Right renal pelvis (tissue), 4 donors: ENCODE measurements around the gene TESPA1. TPM values are rescaled to one million over a fixed set of nuclear protein-coding genes. Genes with fewer than 3 reads are reported as not detected.

Source experiments
- DNase-seq, 4 donors: peaks; one replicate each; pipeline ENCODE4 v3.0.0-alpha.2; 2013; ENCODE audit warnings: low read depth in 4 of 4, low spot score in 3 of 4, missing footprints in 1 of 4
- polyA plus RNA-seq, 4 donors: library from polyadenylated mRNA; unstranded; fragments of 120-200 nt; gene quantifications; one replicate each; pipeline ENCODE4 v1.2.1, GENCODE V29; 2013; ENCODE audit not compliant: insufficient read length in 4 of 4

TESPA1 gene, protein sequence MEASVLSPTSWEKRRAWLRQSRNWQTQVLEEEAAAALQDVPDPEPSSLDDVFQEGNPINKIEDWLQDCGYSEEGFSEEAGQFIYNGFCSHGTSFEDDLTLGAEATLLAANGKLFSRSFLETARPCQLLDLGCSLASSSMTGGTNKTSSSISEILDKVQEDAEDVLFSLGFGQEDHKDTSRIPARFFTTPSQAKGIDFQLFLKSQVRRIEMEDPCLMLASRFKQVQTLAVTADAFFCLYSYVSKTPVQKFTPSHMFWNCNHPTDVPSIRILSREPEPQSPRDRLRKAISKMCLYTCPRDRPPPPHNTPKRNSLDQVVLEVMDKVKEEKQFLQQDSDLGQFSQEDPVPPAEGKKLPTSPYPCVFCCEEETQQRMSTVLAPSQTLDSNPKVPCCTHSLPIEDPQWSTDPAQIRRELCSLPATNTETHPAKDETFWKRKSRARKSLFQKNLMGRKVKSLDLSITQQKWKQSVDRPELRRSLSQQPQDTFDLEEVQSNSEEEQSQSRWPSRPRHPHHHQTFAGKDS
- 1 to 10 TPM in 1 of 4 donors, under 1 TPM in 3; 0.18 to 1.1 (median 0.30) TPM for polyA plus RNA-seq

DNA sequence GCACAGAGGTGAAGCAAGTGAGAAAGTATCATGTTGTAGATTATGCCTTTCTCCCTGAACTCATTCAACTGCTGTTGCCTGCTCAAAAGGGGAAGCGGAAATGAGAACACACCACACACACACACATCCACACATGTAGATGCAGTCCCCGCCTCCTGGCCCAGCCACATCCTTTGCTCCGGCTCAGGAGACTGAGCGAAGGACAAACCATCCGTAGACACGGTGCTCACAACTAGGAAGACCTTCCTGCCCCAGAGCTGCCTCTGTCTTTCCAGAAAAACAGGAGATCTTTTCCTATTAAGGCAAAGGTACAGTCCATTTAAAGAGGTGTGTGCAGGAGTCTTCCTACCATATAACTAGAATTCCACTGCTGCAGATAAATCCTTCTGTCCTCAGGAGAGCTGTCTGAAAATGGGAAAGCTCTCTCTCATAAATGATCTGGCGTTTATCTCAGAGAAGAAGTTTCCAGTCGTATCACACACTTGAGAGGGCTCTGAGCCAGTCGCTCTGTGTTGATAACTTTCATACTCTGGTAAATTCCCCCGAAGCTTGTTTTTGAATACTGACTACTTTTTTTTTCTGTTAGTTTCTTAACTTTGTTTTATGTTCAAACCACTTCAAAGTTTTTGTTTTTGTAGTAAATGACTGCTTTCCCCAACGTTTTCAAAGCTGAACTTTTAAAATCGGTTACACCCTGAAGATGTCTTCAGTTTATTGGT, at the start of gene TESPA1:
Gene TESPA1 (minus strand): TSS at position 105 of the 719 bp plus-strand sequence. CDS start 10,200 bp downstream, outside the sequence.
- no peak for DNase-seq

DNA sequence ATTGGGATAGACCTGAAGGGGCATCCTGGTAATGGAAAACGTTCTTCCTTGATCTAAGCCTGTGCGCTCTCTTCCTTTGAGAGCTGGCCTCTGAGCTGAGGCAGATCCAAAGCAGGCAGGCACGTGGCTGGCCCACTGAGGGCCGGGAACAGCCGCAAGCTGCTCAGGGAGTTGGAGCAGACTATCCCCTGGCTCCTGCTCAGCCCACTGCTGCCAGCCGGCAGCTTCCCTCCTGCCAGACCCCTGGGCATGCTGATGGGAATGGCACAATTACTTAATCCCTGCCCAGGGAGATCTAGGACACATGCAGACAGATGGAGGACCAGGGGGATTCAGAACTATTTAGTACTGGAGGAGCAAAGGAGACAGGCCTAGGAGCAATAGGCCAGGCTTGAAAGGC, 49.7 kb upstream of the TESPA1 start:
- DNase-seq = no peak

DNA sequence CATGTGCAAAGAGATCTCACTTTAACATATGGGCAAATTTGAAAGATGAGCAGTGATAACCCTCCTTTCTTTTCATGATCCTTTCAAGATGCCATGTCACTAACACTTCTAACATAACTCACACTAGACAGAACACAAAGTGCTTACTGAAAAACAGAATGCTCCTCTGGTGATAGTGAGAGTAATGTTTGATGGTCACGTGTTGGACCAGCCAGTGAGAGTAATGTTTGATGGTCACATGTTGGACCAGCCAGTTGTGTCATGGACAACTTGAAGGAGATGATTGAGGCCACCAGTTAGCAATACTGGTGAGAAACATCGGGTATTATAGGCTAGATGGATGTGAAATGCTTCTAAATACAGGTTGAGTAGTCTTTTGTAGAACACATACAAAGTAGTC, 40.9 kb upstream of the TESPA1 start:
- DNase-seq = no peak

DNA sequence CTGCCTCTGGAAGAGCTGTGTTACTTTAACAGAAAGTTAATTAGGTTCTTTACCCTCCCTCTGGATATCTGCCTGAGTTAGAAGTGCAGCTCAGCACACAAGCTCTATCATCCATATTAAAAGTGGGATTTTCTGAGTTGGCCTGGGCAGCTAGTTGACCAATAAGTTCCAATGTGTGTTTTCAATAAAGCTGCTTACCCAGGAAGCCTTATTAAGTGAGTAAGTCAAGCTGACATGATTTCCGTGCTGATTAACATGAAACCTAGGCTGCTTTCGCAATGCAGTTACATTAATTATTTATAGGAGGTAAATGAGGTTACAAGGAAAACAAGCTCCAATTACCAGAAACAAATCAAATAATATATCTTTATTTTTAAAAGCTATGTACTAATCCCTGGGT, 40.0 kb upstream of the TESPA1 start:
- DNase-seq = no peak

DNA sequence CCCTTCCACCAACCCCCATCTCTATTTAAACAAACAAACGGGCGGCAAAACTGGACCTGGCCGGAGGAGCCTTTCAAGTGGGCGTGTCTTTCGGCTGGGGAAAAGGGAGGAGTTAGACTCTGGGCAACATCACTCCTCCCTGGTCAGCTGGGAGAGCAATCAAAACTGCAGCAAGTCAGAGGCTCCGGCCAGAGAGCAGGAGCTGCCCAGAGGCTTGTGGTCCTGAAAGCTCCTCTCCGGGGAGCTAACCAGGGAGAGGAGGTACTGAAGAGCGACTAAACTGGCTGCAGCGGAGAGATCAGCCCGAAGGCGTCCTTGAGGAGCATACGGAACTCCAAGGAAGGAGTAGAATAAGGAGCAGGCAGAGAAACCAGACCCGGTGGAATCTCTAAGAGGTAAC, 35.2 kb upstream of the TESPA1 start, which contains the start of gene NEUROD4:
Gene NEUROD4 (plus strand): TSS at position 191 of the 400 bp plus-strand sequence. CDS start 6,466 bp downstream, outside the sequence.
- peak; percentile 47 to 76 (median 63) for DNase-seq

DNA sequence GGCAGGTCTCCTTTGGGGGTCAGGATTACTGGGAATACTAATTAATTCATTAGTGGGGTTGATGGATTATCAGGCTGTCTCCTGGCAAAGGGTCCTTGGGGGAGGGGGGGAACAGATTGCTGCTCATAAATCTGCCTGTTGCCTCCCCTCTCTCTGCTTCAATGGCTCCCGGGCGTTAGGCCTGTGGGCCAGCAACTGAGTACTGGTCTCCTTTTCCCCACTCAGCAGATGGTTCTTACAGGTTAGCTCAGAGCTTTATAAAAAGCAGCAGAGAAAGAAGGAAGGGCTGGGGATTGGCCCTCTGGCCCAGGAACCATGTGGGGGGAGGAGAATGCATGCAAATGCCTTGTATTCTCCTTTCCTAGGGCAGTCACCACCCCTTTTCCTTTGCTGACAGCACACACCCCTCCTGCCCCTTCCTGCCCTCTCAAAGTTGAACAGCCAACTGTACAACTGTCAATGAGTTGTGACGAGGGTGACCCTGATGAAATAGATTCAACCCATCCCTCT, 32.9 kb upstream of the TESPA1 start:
- no peak for DNase-seq

DNA sequence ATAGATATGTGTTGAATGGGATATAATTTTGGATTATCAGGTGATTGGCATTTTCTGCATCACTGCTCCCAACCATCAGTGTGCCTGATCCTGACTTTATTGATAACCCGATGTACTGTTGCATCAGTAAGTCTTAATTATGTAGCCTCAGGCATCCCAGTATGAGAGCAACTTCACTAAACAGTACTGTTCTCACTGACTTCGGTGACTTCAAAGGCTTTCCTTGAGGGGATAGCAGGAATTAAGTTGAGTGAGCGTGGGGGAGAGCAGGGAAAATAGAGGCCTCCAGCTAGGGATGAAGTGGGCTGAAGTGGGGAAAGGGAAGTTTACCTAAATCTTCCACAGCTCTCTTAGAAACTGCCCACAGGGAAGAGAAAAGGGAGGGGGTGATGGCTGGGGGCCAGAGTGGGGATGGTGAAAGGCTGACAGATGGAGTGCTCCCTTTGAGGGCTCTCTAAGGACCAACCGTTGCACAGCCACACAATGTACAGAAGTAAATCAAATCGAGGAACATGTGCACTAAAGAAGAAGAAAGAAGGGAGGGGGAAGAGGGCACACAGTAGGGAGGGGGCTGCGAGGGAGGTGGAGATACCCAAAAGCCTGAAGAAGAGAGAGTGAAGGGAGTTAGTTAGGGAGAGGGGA, 24.5 kb upstream of the TESPA1 start:
- no peak for DNase-seq

DNA sequence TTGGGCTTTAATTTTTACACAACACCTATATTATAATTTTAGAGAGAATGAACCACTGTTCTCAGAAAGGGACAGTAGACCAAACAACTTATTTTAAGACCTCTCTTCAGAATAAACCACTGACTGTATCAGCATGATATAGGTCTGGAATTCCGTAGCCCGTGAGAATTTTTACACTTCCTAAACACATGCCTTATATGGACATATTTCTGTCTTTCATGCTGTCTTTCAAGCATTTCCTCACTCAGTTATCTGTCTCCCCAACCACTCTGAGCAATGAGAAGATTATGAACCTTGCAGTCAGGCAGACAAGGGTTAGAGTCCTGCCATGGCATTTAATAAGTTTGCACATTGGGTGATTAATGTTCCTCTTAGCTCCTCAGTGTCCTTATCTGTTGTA, 17.8 kb upstream of the TESPA1 start:
- DNase-seq = no peak

DNA sequence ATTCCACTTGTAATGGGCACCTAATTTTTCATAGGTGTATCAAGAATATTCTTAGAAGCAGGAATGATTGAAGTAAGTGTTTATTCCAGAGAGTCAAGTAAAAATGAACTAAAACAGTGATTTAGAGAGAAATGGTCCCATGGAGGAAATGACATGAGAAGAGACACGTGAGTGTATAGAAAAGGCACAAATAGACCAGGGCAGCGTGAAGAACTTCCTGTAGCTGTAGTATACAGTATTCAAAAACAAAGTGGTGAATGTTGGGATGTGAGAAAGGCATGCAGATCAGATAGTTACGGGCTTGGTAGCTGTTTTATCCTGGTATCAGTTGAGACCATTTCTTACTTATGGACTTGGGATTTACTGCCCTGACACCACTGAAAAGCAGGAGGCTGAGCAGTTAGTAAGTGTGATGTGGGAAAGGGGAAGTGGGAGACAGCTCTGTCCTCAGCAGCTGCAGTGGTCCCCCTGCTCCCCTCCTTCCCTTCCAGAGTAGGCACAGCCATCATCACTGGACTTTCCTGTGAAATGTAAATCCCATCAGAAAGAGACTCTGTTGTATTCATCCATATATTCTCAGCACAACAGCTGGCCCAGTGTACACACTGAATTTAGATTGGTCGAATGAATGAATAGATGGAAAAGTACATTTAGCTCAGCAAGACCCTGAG, 16.8 kb upstream of the TESPA1 start:
- no peak for DNase-seq

DNA sequence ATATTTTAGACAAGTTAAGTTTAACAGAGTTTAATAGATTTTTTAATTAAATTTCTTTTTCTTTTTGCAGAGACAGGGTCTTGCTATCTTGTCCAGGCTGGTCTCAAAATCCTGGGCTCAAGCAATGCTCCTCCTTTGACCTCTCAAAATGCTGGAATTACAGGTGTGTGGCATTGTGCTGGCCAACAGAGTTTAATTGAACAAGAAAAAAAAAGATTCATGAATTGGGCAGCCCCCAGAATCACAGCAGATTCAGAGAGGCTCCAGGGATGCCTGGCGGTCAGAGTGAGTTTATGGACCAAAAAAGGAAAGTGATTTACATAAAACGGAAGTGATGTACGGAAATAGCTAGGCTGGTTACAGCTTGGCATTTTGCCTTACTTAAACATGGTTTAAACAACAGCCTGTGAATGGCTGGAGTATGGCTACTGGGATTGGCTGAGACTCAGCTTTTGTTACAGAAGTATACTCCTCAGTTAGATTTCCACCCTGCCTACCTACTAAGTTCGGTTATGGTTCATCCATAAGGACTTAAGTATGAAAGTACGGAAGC, 14.5 kb upstream of the TESPA1 start:
- no peak for DNase-seq

DNA sequence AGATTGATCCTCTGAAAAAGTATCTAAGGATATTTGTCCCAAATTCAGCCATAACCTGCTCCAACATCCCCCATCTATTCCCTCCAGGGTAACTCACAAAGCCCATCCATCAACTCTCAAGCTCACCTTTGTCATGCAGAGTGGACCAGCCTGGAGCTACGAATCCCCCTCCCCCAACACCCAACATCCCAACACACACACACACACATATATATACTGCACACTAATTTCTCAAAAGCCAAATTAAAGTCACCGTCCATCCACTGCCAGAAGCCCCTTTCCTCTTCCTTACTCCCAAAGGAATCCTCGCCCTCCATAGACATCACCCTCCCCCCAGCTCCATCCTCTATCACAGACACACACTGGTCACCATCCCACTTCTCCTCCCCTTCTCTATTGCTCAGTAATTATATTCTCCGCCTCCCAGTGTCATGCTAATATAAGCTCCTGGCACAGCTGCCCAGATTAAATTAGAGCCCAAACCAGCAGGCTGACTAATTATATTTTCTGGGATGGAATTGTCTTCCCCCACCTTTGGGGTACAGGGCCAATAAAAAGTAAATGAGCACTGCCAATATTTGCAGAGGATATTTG, 13.5 kb upstream of the TESPA1 start:
- DNase-seq = no peak

DNA sequence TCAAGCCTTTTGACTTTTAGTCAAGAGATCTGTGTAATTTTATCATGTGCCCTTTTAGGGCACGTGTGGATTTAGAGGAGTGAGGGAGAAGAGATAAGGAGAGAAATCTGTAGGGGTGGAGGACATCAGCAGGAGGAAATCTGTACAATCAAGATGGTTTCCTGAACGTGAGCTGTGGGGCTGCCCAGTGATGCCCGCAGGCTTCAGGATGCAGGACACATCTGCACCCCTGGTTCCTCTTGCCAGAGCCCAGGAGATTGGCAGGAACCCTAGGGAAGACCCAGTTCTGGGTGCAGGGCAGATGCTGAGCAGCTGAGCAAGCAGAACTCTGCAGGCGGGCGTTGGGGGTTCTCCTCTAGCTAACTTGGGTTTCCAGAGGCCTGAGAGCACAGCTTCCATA, 11.6 kb upstream of the TESPA1 start:
- DNase-seq = no peak

DNA sequence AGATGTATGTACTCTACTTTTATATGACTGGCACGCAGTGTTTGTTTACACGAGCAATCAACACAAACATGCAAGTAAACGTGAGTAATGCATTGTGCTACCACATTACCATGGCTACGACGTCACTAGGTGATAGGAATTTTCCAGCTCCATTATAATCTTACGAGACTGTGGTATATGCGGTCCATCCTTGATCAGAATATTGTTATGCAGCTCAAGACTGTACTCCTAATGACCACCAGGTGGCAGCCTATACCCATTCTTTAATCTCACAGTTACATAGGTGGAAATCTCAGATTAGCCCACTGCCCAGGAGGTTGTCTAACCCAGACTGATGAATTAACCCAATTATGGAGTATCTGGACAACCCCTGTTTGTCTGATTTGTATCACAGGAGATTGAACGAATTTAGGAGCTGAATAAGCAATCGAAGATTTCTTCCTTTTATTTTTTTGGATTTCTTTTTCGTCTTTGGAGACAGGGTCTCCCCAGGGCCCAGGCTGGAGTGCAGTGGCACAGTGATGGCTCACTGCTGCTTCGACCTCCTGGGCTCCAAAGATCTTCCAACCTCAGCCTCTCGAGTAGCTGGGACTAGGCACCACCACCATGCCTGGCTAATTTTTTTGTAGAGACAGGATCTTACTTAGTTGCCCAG, 8.7 kb upstream of the TESPA1 start:
- peak; percentile 40 to 59 (median 50) for DNase-seq

DNA sequence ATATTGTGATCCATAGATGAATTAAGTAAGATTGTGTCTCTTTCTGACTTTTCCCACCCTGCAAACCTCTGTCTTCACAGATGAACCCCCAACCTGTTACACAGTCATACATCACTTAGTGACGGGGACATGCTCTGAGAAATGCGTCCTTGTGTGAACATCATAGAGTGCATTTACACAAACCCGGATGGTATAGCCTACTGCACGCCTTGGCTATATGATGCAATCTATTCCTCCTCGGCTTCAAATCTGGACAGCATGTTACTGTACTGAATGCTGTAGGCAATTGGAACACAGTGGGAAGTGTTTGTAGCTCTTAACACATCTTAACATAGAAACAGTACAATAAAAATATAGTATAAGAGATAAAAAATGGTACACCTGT, 7.4 kb upstream of the TESPA1 start:
- no peak for DNase-seq

DNA sequence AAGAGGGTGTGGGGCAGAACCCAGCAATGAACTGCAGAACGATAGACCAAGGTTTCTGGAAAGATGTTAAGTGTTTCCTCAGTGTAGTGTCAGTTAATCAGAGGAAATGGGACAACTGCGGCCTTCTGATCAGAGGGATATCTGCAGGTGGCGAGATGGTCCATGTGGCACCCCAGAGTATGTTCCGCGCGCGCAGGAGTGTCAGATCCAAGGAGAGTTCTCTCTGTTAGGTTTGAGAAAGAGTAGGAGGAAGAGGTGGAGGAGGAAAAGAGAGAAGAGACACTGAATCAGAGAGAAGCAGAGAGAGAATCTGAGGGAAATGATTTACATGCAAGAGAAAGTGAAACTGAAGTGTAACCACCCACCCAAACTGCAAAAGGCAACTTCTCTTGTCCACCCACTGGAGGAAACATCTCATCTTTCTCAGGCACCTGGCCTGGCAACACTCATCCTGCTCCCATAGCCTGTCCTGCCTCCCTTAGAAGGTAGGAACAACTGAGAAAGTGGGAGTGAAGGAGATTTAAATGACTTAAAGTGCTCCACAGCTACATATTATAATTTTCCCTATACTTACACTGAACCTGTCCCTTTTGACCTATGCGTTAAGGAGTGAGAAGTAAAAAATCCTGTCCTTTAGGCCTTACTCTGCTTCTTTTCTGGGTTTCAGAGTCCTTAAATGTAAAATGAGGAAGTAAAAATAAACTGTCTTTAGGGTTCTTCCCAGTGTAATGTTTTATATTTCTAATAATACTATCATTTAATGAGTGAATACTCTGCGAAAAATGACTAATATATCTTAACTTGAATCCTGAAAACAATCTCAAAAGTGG, 6.8 kb upstream of the TESPA1 start:
- DNase-seq = no peak

DNA sequence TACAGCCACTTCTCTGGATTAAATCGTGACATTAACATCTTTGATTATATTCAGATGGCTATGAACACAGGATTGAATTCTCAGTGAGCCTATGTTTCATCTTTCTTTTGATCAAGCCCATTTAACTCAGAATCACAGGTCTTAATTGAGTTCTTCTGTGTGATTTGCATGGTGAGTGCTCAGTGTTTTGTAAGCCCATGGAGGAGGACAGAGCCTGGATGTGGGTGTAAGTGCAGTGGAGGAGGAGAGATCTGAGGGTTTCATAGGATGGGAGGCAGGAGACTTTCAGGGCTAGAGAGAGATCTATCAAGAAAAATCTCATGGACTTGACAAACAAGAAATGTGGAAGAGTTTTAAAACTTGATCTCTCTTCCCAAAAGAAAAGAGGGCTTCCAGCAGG, 5.3 kb upstream of the TESPA1 start:
- DNase-seq = no peak

DNA sequence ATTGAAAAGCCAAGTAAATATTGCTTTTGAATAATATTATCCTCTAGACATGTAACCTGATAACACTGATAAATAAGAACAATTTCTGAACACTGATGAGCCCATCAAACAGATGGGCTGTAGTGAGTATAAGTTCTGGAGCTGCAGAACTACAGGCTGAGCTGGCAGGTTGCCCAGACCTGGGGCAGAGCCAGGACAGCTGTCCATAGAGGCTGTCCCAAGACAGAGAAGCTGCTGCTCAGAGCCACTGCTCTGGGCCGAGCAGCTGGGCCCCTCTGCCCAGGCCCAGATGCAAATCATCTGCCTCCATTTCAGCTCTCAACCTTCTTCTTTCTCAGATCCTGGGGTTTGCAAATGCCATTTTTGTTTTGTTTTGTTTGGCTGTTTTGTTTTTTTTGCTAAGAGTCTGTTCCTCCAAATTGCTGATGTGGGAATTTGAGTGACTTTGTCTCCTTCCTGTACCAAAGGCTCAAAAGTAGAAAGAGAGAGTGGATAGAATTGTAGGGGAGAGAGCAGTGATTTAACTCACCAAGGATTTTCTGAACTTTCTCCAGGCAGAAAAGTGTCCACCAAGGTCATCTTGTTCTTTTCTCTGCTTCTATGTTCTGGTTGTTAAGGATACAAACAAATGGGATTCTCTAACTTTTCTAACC, 4.0 kb upstream of the TESPA1 start:
- peak in 1 of 4 donors; percentile 8 for DNase-seq
